ENCODE measurements around the gene DHDDS. TPM values are rescaled to one million over a fixed set of nuclear protein-coding genes. Genes with fewer than 3 reads are reported as not detected.

The DHDDS gene
- total and polyA plus RNA-seq, 2 of the 13 experiments (the other 11 are each of a cell fraction or from before 2014, with no cell fraction given): 18.9 to 28.3 TPM

DNA sequence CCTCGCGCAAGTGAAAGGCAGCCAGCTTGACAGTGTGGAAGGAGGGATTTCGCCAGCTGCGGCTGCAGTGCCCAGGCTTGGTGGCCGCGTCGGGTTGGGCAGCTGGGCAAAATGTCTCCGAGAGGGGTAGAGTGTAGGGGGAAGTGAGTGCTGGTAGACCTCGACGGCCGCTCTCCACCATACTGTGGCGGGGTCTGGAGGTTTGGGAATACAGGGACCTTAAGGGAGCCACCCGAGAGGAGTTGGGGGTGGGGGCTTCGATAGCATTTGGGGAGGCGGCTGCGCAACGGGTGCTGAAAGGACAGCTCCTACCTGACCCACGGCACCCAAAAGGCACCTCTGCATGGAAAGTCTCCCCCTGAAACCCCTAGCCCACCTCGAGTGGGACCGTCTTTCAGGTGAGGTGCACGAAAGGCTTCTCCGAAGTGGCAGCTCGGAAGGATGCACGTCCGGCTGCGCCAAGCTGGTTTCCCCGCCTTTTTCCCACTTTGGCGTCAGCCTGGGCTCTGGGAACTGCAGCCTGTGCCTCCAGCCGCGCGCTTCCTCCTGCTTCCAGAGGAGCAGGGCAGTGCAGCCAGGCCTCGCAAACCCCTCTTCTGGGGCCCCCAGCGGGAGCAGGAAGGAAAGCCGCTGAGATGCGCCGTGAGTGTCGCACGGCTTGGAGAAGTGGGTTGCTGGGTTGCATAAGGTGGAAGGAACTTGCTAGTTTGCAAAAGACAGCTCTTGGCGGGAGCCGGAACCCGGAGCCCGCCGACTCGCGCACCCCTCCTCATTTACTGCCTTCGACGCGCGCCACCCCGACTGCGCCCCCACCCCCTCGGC lies 39.6 kb downstream of the DHDDS start (continued):
- TF ChIP-seq, protein P1, sequence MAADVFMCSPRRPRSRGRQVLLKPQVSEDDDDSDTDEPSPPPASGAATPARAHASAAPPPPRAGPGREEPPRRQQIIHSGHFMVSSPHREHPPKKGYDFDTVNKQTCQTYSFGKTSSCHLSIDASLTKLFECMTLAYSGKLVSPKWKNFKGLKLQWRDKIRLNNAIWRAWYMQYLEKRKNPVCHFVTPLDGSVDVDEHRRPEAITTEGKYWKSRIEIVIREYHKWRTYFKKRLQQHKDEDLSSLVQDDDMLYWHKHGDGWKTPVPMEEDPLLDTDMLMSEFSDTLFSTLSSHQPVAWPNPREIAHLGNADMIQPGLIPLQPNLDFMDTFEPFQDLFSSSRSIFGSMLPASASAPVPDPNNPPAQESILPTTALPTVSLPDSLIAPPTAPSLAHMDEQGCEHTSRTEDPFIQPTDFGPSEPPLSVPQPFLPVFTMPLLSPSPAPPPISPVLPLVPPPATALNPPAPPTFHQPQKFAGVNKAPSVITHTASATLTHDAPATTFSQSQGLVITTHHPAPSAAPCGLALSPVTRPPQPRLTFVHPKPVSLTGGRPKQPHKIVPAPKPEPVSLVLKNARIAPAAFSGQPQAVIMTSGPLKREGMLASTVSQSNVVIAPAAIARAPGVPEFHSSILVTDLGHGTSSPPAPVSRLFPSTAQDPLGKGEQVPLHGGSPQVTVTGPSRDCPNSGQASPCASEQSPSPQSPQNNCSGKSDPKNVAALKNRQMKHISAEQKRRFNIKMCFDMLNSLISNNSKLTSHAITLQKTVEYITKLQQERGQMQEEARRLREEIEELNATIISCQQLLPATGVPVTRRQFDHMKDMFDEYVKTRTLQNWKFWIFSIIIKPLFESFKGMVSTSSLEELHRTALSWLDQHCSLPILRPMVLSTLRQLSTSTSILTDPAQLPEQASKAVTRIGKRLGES (CRISPR knock-in tag; IDR thresholded peaks at IDR 0.05; ENCODE audit: borderline replicate concordance): no peak
- TF ChIP-seq EP300 (IDR thresholded peaks at IDR 0.05; ENCODE audit: low read depth in 2 of 2, low read length in 2 of 2) (no peak), EP300 (CRISPR knock-in tag; IDR thresholded peaks at IDR 0.05; ENCODE audit: borderline replicate concordance) (no peak; the same call in 1 of the 2 replicates), ZNF256 (CRISPR knock-in tag; conservative IDR thresholded peaks at IDR 0.05) (0 out of 2 replicates have a peak, but pooled peaks have one; percentile 48), CENPX (CRISPR knock-in tag; IDR thresholded peaks at IDR 0.05) (no peak), ZNF550 (CRISPR knock-in tag; IDR thresholded peaks at IDR 0.05; ENCODE audit: borderline replicate concordance) (no peak), HINFP (CRISPR knock-in tag; IDR thresholded peaks at IDR 0.05; ENCODE audit: low read depth) (no peak), PLSCR1 (CRISPR knock-in tag; IDR thresholded peaks at IDR 0.05; ENCODE audit: borderline replicate concordance) (no peak), ZNF740 (CRISPR knock-in tag; IDR thresholded peaks at IDR 0.05) (peak; percentile 97), TBX3 (IDR thresholded peaks at IDR 0.05; ENCODE audit: borderline replicate concordance) (no peak), BRD4 (CRISPR knock-in tag; IDR thresholded peaks at IDR 0.05) (0 out of 2 replicates have a peak, but pooled peaks have one; percentile 48), ZMAT3 (CRISPR knock-in tag; conservative IDR thresholded peaks at IDR 0.05) (0 out of 2 replicates have a peak, but pooled peaks have one; percentile 71), HOXA3 (CRISPR knock-in tag; IDR thresholded peaks at IDR 0.05) (peak; percentile 27; the same call in 1 of the 2 replicates), MEIS2 (CRISPR knock-in tag; IDR thresholded peaks at IDR 0.05) (no peak; the same call in 1 of the 2 replicates), CBX5 (CRISPR knock-in tag; IDR thresholded peaks at IDR 0.05; ENCODE audit: borderline replicate concordance) (0 out of 2 replicates have a peak, but pooled peaks have one; percentile 27), RXRB (CRISPR knock-in tag; IDR thresholded peaks at IDR 0.05; ENCODE audit: borderline replicate concordance) (no peak), E2F1 (CRISPR knock-in tag; IDR thresholded peaks at IDR 0.05) (no peak), AGO1 (IDR thresholded peaks at IDR 0.05; ENCODE audit: low read depth, low read length, poor library complexity, severe bottlenecking) (peak; percentile 96)
- TF ChIP-seq, protein P2, sequence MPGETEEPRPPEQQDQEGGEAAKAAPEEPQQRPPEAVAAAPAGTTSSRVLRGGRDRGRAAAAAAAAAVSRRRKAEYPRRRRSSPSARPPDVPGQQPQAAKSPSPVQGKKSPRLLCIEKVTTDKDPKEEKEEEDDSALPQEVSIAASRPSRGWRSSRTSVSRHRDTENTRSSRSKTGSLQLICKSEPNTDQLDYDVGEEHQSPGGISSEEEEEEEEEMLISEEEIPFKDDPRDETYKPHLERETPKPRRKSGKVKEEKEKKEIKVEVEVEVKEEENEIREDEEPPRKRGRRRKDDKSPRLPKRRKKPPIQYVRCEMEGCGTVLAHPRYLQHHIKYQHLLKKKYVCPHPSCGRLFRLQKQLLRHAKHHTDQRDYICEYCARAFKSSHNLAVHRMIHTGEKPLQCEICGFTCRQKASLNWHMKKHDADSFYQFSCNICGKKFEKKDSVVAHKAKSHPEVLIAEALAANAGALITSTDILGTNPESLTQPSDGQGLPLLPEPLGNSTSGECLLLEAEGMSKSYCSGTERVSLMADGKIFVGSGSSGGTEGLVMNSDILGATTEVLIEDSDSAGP (CRISPR knock-in tag; IDR thresholded peaks at IDR 0.05; ENCODE audit: borderline replicate concordance): no peak; the same call in 1 of the 2 replicates
